ENCODE measurements around the gene LRRC51.
"Not testable (repeated sequence)": the region's sequence is repeated elsewhere in the genome, so short reads cannot be mapped to it uniquely, and the experiment has no call there.

LRRC51 gene

GRCh38 chr11:72136684-72137262 is 56.1 kb downstream of the LRRC51 start:
- DNase-seq (ENCODE audit: extremely low read depth in 1 of 2, low read depth in 1 of 2): no peak

- no peak for DNase-seq (ENCODE audit: extremely low read depth in 1 of 2, low read depth in 1 of 2)
Measured at GRCh38 chr11:72138821-72139390, 58.3 kb downstream of the LRRC51 start.

GRCh38 chr11:72139500-72139899 is 58.9 kb downstream of the LRRC51 start:
- DNase-seq (ENCODE audit: extremely low read depth in 1 of 2, low read depth in 1 of 2): no peak

GRCh38 chr11:72140661-72141060 is 60.0 kb downstream of the LRRC51 start:
- no peak for DNase-seq (ENCODE audit: extremely low read depth in 1 of 2, low read depth in 1 of 2)

DNA sequence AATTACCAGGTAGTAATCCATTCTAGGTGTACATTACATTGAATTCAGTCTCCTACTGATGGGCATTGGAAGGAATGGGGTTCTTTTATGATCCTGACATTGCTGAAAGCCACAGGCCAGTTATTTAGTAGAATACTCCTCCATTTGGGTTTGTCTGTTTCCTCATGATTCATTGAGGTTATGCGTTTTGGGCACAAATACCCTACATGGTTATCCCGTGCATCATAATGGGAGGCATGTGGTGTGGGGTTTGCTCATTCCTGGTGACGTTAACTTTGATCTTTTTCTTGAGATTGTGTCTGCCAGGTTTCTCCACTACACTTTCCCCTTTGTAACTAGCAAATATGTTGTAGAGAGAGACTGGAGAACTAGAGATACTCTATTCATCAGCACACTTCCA is 60.4 kb downstream of the LRRC51 start:
- DNase-seq (ENCODE audit: extremely low read depth in 1 of 2, low read depth in 1 of 2): no peak

- DNase-seq (ENCODE audit: extremely low read depth in 1 of 2, low read depth in 1 of 2): not testable (repeated sequence)
Measured at GRCh38 chr11:72142086-72142485, 61.4 kb downstream of the LRRC51 start.

GRCh38 chr11:72142543-72142942 is 61.9 kb downstream of the LRRC51 start:
- DNase-seq (ENCODE audit: extremely low read depth in 1 of 2, low read depth in 1 of 2): not testable (repeated sequence)

- no peak for DNase-seq (ENCODE audit: extremely low read depth in 1 of 2, low read depth in 1 of 2)
Measured at GRCh38 chr11:72144807-72145565, 64.3 kb downstream of the LRRC51 start.
